Activated T-cell treated with anti-CD3 and anti-CD28 coated beads for 24 hours (primary cell): Measurements from ENCODE around the gene UBE2D3.
"Not testable (repeated sequence)": the region's sequence is repeated elsewhere in the genome, so short reads cannot be mapped to it uniquely, and the experiment has no call there.

Experiments
- DNase-seq: peaks from one replicate; pipeline ENCODE4 v3.0.0-alpha.2; 2020; ENCODE audit warnings: low read depth

Gene UBE2D3

DNA sequence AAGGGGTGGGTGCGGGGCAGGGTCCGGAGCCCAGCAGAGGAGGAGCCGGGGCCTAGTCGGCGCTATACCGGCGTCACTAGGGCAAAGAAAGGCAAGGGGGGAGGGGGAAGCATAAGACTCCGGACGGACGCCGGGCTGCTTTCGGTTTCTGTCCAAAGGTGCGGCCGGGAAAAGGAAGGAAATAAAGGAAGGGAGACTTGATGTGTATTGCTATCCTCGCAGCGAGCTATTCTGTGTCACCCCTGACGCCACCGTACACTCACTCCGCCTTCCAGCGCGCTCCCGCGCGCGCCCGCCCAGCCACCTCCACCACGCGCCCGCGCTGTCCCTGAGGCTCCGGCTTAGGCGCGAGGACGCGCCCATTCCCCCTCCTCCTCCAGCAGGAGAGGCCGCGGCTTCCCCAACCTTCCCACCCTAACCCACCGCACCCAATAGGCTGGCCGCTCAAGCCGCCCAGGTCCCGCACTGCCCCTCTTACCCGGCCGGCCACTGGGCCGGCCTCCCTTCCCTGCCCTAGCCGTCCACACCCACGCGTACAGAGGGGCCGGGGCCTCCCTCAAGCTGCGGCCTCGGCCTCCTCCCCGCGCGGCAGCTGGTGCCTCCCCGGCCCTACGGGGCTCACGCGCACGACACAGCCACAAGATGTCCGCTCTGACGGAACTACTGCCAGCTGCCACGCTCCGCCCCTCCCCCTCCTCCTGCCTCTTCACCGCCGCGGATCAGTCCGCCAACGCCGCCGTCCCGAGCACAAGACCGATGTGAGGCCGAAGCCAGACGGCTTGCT is at the start of gene UBE2D3:
TSS of gene UBE2D3 (minus strand) at position 662 of the 784 bp plus-strand sequence. CDS start 1,043 bp downstream, outside the sequence.
- DNase-seq = peak; percentile 93

GRCh38 chr4:102871772-102872171 is 44.4 kb upstream of the UBE2D3 start:
- DNase-seq = no peak

GRCh38 chr4:102869569-102870197 is 42.3 kb upstream of the UBE2D3 start:
- DNase-seq = no peak

DNA sequence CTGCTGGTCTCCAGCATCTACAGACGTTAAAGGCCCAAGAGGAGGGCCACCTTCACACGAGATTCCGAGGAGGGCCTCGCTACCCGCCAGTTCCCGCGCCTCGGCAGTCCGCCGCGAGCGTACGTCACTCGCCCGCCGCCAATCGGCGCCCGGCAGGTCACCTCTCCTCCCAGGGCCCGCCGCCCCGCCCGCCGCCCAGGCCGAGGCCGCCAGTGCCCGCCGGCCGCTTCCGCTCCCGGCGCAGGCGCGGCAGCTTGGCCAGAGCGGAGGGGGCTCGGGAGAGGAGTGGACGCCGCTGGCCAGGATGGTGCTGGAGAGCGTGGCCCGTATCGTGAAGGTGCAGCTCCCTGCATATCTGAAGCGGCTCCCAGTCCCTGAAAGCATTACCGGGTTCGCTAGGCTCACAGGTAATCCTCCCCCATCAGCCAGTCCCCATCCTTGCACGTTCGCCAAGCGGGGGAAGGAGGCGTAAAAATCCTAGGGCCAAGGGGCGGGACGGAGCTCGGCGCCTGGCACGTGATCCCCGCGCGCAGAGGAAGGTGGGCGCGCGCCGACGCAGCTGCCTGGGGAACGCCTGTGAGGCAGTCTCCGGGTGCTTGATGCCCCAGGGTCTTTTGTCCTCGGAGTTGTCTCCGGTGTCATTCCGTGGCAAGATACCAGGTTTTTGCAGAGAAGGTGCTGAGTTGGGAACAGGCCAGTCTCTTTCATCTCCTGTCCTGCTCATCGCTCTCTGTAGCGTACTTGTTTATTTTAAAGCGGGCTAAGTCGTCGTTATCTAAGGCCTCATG is 41.6 kb upstream of the UBE2D3 start, which contains the start of gene CISD2:
TSS of gene CISD2 (plus strand) at position 212 of the 788 bp plus-strand sequence. CDS start at position 305, 93 bp downstream.
- peak; percentile 86 for DNase-seq

DNA sequence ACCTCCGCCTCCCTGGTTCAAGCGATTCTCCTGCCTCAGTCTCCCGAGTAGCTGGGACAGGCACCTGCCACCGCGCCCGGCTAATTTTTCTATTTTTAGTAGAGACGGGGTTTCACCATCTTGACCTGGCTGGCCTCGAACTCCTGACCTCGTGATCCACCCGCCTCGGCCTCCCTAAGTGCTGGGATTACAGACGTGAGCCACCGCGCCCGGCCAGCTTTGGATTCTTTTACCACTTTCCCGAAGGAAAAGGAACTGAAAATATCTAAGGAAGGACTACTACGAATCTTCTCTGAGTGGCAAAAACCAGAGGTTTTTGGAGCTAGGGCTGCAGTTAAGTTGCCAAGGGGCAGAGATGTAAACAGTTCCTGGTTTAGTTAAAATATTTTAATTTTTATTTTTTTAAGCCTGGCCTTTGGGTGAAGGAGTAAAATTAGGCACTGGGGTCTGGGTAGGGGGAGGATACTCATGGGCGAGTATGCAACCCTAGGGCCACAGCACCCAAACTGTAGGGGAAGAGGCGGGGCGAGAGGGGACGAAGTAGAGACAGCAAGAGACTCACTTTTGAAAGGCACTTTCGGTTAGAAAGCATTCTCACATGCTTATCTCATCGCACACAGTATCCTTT is 40.9 kb upstream of the UBE2D3 start:
- DNase-seq = no peak

GRCh38 chr4:102867278-102868152 is 40.2 kb upstream of the UBE2D3 start:
- DNase-seq = no peak

DNA sequence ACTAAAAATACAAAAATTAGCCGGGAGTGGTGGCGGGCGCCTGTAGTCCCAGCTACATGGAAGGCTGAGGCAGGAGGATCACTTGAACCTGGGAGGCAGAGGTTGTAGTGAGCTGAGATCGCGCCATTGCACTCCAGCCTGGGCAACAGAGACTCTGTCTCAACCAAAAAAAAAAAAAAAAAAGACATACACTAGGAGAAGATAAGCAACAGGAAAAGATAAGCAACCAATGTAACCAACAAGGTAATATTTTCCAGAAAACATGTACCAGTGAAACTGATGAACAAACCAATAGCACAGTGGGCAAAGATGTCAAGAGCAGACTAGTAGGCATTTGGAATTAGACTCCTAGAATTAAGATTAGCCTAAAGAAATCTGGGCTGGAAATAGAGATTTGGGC is 38.0 kb upstream of the UBE2D3 start:
- DNase-seq = not testable (repeated sequence)

DNA sequence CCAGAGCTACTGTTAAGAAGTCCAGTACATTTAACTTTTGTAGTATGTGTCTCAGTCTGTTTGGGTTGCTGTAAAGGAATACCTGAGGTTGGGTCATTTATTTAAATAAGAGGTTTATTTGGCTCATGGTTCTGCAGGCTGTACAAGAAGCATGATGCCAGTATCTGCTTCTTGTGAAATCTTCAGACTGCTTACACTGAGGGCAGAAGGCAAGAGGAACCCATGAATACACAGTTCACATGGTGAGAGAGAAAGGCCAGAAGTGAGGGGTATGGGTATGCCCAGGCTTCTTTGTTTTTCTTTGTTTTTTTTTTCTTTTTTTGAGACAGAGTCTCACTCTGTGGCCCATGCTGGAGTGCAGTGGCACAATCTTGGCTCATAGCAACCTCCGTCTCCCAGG is 35.4 kb upstream of the UBE2D3 start:
- no peak for DNase-seq

- DNase-seq = no peak
Measured at GRCh38 chr4:102862016-102862415, 34.7 kb upstream of the UBE2D3 start.

GRCh38 chr4:102860611-102861324 is 33.4 kb upstream of the UBE2D3 start:
- no peak for DNase-seq

GRCh38 chr4:102858828-102859464 is 31.6 kb upstream of the UBE2D3 start:
- no peak for DNase-seq

GRCh38 chr4:102850370-102850769 is 23.0 kb upstream of the UBE2D3 start:
- DNase-seq = no peak

DNA sequence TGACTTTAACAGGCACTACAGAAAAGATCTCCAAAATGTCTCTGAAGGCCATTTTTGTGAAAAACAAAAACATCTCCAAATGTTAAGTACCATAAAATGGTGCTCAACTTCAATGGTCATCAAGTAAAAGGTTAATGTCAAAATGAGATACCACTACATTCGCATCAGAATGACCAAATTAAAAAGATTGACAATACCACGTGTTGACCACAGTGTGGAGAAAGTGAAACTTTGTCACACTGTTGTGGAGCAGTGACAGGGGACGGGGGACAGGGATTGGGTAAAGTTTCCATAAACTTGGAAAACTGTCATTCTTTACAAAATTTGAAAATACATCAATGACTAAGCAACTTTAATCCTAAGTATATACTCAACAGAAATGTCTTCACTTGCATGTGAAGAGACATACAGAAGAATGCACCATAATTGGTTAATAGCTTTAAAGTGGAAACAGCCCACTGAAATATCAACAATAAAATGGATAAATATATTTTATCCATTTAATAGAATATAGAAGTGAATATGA is 22.3 kb upstream of the UBE2D3 start:
- DNase-seq = no peak

DNA sequence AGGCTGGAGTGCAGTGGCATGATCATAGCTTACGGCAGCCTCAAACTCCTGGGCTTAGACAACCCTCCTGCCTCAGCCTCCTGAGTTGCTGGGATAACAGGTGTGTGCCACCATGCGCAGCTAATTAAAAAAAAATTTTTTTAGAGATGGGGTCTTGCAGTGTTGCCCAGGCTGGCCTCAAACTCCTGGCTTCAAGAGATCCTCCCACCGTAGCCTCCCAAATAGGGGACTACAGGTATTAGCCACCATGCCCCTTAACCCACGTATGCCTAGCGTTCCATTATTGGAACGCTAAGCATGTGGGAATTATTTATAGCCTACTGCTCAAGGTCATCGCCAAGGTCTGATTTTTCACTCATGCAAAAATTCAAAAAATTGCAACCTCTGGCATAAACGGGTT is 20.3 kb upstream of the UBE2D3 start:
- no peak for DNase-seq

DNA sequence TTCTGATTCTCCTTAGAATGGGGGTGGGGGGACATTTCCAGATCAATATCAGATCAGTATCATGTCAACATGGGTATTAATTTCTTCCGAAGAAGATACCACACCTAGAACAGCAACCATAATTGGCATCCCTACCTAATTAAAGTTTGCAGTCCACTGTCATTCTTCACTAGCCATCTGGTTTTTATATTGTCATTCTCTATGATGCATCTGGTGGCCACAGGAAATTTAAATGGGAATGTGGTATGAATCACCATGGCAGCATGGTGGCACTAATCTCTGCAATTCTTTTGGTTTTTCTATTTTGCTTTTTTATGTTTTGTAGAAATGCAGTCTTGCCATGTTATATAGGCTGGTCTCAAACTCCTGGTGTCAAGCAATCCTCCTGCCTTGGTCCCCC is 16.6 kb upstream of the UBE2D3 start:
- no peak for DNase-seq

GRCh38 chr4:102843273-102843672 is 15.9 kb upstream of the UBE2D3 start:
- no peak for DNase-seq

- DNase-seq = no peak
Measured at GRCh38 chr4:102842367-102842766, 15.0 kb upstream of the UBE2D3 start.

GRCh38 chr4:102836596-102836995 is 9.2 kb upstream of the UBE2D3 start:
- DNase-seq = no peak

GRCh38 chr4:102832667-102833066 is 5.3 kb upstream of the UBE2D3 start:
- no peak for DNase-seq

- no peak for DNase-seq
Measured at GRCh38 chr4:102832105-102832504, 4.8 kb upstream of the UBE2D3 start.
